OCI-LY3 (cell line): Measurements from ENCODE around the gene PTPRR.

Experiments
- H2AFZ ChIP-seq: fragments of 200-600, 300-600 bp; shearing (Covaris generic); 2 replicates; pipeline ENCODE4 v1.6.0; 2014; ENCODE audit warnings: antibody characterized with exemption, low read depth, low read length
- H3K27ac ChIP-seq: fragments of 200-600, 300-600 bp; sonication (generic); 2 replicates; pipeline ENCODE4 v1.5.1; 2014; ENCODE audit warnings: mild to moderate bottlenecking, low read length, moderate library complexity, mixed read lengths
- H3K27me3 ChIP-seq: fragments of 200-600, 300-600 bp; sonication (generic); 2 replicates; pipeline ENCODE4 v1.6.1; 2014; ENCODE audit warnings: low read depth, low read length, mixed read lengths
- H3K36me3 ChIP-seq: fragments of 200-600, 300-600 bp; sonication (generic); replicated peaks from 2 replicates; pipeline ENCODE3; 2014; ENCODE audit warnings: low read depth, low read length, mixed read lengths
- H3K4me1 ChIP-seq: fragments of 300-600, 200-600 bp; sonication (generic); 2 replicates; pipeline ENCODE4 v1.6.1; 2014; ENCODE audit warnings: low read length, mixed read lengths
- H3K4me2 ChIP-seq: fragments of 200-600, 300-600 bp; sonication (generic); 2 replicates; pipeline ENCODE4 v1.6.1; 2014; ENCODE audit warnings: low read length, mixed read lengths
- H3K4me3 ChIP-seq: fragments of 300-600, 200-600 bp; sonication (generic); 2 replicates; pipeline ENCODE4 v1.5.1; 2014; ENCODE audit warnings: antibody characterized with exemption, mild to moderate bottlenecking, low read length, moderate library complexity
- H3K79me2 ChIP-seq: fragments of 300-600, 200-600 bp; shearing (Covaris generic); 2 replicates; pipeline ENCODE4 v1.6.1; 2014; ENCODE audit warnings: mild to moderate bottlenecking, low read length, mixed read lengths
- H3K9ac ChIP-seq: fragments of 300-600, 200-600 bp; shearing (Covaris generic); 2 replicates; pipeline ENCODE4 v1.6.0; 2014; ENCODE audit warnings: mild to moderate bottlenecking, low read length, moderate library complexity
- H3K9me3 ChIP-seq: fragments of 200-600, 300-600 bp; shearing (Covaris generic); 2 replicates; pipeline ENCODE4 v1.6.1; 2014; ENCODE audit warnings: low read length, mixed read lengths; ENCODE audit not compliant: insufficient read depth
- H4K20me1 ChIP-seq: fragments of 200-600, 300-600 bp; sonication (generic); 2 replicates; pipeline ENCODE4 v1.6.1; 2016; ENCODE audit warnings: low read length, mixed read lengths; ENCODE audit not compliant: insufficient read depth
- CTCF ChIP-seq: fragments of 200-600, 300-600 bp; sonication (generic); IDR thresholded peaks from 2 replicates; pipeline ENCODE4 v1.5.1; 2014; ENCODE audit warnings: antibody characterized with exemption, low read length, low read depth
- EZH2phosphoT487 ChIP-seq: fragments of 200-600 bp; shearing (Covaris generic); IDR thresholded peaks from 2 replicates; pipeline ENCODE4 v1.6.1; 2018; ENCODE audit warnings: antibody characterized with exemption, mixed run types, low read depth

Gene PTPRR

GRCh38 chr12:70815971-70816391 lies 104.6 kb downstream of the PTPRR start:
- Histone ChIP-seq H3K4me2 (no peak overlapping the region), H3K79me2 (no peaks in the 10 kb centered on the region), H3K36me3 (no peaks in the 10 kb centered on the region), H4K20me1 (no peaks in the 10 kb centered on the region), H3K9ac (no peak overlapping the region), H2AFZ (no peak overlapping the region), H3K9me3 (no peaks in the 10 kb centered on the region), H3K27ac (no peak overlapping the region), H3K4me1 (peaks cover 9% of the 10 kb centered on the region), H3K27me3 (no peaks in the 10 kb centered on the region; the same call in 1 of the 2 replicates), H3K4me3 (no peak overlapping the region)
- TF ChIP-seq CTCF (no peak), EZH2phosphoT487 (no peak)

GRCh38 chr12:70815056-70815455 lies 105.5 kb downstream of the PTPRR start:
- no peaks in the 10 kb centered on the region for H3K9me3 ChIP-seq
- no peak overlapping the region for H3K4me3 ChIP-seq
- no peaks in the 10 kb centered on the region for H3K36me3 ChIP-seq
- no peaks in the 10 kb centered on the region for H4K20me1 ChIP-seq
- H3K4me2 ChIP-seq: no peak overlapping the region
- H3K27ac ChIP-seq: no peak overlapping the region
- H3K9ac ChIP-seq: no peak overlapping the region
- TF ChIP-seq CTCF (no peak), EZH2phosphoT487 (no peak)
- H3K27me3 ChIP-seq: no peaks in the 10 kb centered on the region; the same call in 1 of the 2 replicates
- peaks cover 9% of the 10 kb centered on the region for H3K4me1 ChIP-seq
- H2AFZ ChIP-seq: no peak overlapping the region
- H3K79me2 ChIP-seq: no peaks in the 10 kb centered on the region

GRCh38 chr12:70813559-70813958 lies 107.0 kb downstream of the PTPRR start:
- Histone ChIP-seq H3K27me3 (no peaks in the 10 kb centered on the region; the same call in none of the 2 replicates), H3K36me3 (no peaks in the 10 kb centered on the region), H3K4me2 (no peak overlapping the region), H3K79me2 (no peaks in the 10 kb centered on the region), H2AFZ (no peak overlapping the region), H3K9me3 (no peaks in the 10 kb centered on the region), H4K20me1 (no peaks in the 10 kb centered on the region), H3K4me3 (no peak overlapping the region), H3K9ac (no peak overlapping the region), H3K4me1 (peaks cover 9% of the 10 kb centered on the region), H3K27ac (no peak overlapping the region)
- TF ChIP-seq EZH2phosphoT487 (no peak), CTCF (no peak)

- Histone ChIP-seq H4K20me1 (no peaks in the 10 kb centered on the region), H3K4me3 (no peak overlapping the region), H3K79me2 (no peaks in the 10 kb centered on the region), H3K9ac (no peak overlapping the region), H3K4me2 (0 out of 2 replicates have a peak overlapping the region, but pooled peaks have one; percentile 10), H2AFZ (no peak overlapping the region), H3K4me1 (peaks cover 9% of the 10 kb centered on the region), H3K27me3 (no peaks in the 10 kb centered on the region; the same call in none of the 2 replicates), H3K36me3 (no peaks in the 10 kb centered on the region), H3K27ac (no peak overlapping the region), H3K9me3 (no peaks in the 10 kb centered on the region)
- TF ChIP-seq EZH2phosphoT487 (no peak), CTCF (no peak)
Measured at GRCh38 chr12:70812136-70812535, 108.4 kb downstream of the PTPRR start.
